GM19239 (cell line): ENCODE results near the gene NPHP4.
A peak's percentile ranks its signal among the peaks of the same experiment; 100 is the strongest.

Experiments used
- DNase-seq: peaks from one replicate; pipeline ENCODE4 v3.0.0; 2011; ENCODE audit warnings: low spot score; ENCODE audit not compliant: insufficient read length
- FAIRE-seq: peaks from 2 replicates; lab custom pipeline; 2011; peaks lifted over from hg19 to GRCh38; lab: Jason Lieb, UNC

Gene NPHP4

GRCh38 chr1:5956022-5956830, 36.0 kb downstream of the NPHP4 start:
- no peak for FAIRE-seq
- no peak for DNase-seq

- no peak for DNase-seq
- no peak for FAIRE-seq
Observed at GRCh38 chr1:5955479-5955977, 36.7 kb downstream of the NPHP4 start.

- peak; percentile 67 for FAIRE-seq
- DNase-seq, result no peak
Observed at GRCh38 chr1:5954964-5955363, 37.3 kb downstream of the NPHP4 start.

DNA sequence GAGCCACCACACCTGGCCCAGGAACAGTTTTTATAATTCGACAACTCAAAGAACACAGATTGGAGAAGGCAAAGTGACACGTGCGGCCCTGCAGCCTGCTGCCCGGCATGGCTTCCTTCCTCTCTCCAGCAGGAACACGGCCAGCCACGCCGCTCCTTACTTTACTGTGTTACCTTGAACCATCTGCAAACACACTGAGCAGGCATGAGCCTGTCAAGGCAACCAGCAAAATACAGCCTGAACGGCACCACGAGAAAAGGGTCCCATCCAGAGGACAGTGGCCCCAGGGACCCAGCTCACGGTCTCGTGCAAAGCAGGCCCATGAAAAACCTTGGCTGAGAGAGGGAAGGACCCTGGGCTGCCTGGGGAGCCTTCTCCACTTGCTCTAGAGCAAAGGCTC, 38.8 kb downstream of the NPHP4 start:
- FAIRE-seq (no peak), DNase-seq (no peak)

DNA sequence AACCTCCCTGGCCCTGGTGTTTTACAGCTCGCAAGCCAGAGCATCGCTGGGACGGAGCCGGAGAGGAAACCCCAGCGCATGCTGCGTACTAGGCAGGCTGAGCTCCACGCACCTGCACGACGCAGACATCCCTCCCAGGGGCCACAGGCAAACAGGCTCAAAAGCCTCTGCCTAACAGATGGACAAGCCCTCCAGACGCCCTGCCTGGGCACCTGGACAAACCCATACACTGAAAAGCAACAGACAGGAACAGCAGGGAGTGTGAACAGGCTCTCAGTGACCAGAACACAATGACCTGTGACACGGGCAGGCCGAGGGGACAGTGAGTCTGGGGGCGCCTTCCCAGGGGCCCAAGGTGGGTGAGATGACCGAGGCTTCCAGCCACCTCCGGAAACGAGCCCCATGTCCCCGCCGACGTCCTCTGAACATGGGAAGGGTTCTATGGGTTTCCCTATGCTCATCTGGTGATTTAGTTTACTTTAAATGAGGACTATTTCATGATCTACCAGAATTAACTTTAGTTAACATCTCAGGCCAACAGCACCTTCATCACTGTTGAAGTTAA, 40.3 kb downstream of the NPHP4 start:
- DNase-seq (no peak), FAIRE-seq (no peak)

- no peak for FAIRE-seq
- no peak for DNase-seq
Observed at GRCh38 chr1:5950994-5951785, 41.0 kb downstream of the NPHP4 start.

DNA sequence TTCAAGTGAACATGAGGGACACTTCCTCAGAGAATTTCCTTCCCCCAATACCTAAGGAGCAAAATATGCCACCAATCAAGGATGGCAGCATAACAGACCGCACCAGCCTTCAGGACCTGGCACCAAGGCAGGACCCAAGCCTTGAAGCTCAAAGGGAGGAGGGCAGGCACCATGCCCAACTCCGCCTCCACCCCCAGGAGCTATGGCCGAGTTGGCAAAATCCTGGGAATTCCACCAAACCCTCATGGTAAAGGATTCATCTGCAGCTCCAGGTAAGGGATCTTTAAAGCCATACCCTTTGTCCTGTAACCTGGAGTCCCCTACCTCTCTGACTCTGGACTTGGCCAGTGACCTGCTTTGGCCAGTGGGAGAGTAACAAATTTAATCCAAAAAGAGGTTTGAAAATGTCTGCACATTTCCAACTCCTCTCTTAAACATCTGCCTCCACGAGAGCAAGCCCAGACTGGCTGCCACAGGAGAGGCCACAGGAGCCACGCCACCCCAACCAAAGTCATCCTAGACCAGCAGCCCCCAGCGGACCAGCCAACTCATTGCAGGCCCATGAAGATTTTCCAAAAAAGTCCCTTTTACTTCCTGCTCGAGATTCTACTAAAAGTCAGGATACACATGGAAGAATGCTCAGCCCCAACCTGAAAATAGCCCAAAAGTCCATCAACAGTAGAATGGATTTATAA, 41.9 kb downstream of the NPHP4 start:
- FAIRE-seq (no peak), DNase-seq (no peak)

DNA sequence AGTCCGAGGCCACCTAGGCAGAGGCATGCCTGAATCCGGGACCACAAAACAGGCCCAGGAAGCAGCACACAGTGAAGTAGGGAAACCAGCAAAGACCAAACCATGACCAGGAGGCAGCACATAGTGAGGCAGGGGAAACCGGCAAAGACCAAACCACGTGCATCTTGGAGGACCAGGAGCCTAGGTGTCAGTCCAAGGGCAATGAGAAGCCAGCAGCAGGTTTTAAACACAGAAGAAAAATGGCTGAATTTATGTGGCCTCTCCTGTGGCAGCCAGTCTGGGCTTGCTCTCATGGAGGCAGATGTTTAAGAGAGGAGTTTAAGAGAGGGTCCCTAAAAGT, 42.5 kb downstream of the NPHP4 start:
- FAIRE-seq (no peak), DNase-seq (no peak)

DNA sequence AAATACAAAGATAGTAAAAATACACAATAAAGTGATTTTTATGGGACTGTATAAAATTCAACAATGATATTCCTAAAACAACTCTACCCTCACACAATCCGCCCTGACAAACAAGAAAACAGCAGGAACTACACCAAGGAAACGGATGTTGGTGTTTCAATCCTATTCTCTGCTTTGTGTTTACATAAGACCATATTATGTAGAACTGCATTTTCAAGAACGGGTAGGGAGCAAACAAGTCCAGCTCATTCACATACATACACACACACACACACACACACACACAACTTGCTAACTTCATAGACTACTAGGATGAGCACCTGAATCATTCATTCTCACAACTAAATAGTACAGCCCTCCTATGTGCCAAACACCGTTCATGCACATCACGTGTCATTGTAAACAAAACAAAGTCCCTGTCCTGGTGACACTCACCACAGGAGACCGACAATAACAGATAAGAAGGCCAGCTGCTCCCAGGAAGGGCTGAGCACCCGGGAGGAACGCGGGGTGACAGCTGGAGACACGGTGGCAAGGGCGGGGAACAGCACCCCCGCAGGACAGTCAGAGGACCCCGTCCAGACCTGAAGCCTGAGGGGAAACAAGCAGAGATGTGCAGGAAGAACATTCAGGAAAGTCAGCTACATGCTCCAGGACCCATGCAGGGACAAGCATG, 43.0 kb downstream of the NPHP4 start:
- FAIRE-seq (no peak), DNase-seq (no peak)

DNA sequence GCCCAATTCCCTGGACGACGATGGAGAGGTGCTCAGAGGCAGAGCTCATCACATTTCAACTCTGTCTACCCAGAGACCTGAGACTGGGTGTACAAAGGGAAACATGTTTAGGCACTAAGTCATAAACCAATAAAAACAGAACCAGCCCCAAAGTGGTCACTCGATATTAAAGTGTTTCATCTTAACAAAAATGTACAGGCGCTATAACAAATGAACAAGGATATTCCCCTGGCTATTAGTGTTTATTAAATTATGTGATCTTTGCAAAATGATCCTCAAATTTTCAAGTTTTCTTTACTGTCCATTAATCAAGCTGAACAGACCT, 43.6 kb downstream of the NPHP4 start:
- FAIRE-seq (no peak), DNase-seq (no peak)

DNA sequence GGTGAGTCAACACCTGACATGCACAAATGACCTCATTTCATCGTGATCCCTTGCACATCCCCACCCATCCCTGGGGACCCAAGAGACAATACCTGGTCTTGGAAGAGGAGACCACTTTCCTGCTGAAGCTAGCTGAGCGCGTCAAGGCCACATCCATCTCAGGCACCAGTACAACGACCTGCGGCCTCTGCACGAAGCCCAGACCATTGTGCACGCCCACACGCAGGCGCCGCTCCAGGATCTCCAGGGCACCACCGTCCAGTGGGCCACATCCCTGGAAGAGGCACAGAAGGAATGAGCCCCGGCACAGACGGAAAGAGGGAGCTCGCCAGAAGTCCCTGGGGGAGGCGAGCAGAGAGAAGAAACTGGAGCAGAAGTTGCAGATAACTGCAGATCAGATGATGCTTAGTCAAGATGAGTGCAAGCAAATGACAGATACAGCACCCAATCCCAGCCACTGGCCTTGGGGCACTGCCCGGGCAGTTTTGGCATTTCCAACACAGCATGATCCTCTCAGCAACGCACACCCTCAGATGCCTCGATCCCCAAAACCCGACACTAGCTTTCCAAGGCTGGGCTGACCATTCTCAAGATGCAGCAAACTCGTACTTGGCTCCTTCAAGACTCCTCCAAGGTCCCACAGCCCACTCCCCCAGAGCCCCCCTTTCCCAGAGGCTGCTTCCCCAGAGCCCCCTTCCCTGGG, 44.1 kb downstream of the NPHP4 start:
- no peak for FAIRE-seq

GRCh38 chr1:5947071-5947821, 45.0 kb downstream of the NPHP4 start:
- FAIRE-seq (no peak), DNase-seq (no peak)

More for the DNA sequence above, 44.1 kb downstream of the NPHP4 start:
- DNase-seq, result no peak

DNA sequence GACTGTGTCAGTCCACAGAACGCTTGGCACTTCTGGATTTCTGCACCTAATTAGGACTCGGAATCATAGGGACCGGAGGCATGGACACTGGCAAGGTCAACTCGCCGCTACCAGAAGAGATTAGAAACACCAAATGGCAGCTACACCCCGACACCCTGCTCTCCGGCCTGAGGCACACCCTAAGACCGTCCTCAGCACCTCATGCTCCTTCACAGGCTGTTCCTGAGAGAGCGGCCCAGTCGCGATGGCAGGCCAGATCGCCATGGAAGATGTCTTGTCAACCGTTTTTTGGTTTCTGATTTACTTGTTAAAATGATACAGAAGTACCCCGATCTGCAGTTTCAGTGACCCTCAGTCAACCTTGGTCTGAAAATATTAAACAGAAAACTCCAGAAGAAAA, 46.8 kb downstream of the NPHP4 start:
- FAIRE-seq, result no peak
- no peak for DNase-seq

DNA sequence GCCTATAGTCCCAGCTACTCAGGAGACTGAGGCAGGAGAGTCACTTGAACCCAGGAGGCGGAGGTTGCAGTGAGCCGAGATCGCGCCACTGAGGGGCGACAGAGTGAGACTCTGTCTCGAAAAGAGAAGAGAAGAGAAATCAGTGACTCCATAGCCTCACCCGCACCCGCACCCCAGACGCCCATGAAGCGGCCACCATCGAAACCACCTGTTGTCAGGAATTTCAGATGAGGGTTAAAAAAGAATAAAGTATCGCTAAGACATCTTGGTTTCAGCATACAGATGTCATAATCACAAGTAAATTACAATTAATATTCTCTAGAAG, 47.4 kb downstream of the NPHP4 start:
- DNase-seq (no peak), FAIRE-seq (no peak)

- FAIRE-seq (no peak), DNase-seq (no peak)
Observed at GRCh38 chr1:5944154-5944842, 47.9 kb downstream of the NPHP4 start.

DNA sequence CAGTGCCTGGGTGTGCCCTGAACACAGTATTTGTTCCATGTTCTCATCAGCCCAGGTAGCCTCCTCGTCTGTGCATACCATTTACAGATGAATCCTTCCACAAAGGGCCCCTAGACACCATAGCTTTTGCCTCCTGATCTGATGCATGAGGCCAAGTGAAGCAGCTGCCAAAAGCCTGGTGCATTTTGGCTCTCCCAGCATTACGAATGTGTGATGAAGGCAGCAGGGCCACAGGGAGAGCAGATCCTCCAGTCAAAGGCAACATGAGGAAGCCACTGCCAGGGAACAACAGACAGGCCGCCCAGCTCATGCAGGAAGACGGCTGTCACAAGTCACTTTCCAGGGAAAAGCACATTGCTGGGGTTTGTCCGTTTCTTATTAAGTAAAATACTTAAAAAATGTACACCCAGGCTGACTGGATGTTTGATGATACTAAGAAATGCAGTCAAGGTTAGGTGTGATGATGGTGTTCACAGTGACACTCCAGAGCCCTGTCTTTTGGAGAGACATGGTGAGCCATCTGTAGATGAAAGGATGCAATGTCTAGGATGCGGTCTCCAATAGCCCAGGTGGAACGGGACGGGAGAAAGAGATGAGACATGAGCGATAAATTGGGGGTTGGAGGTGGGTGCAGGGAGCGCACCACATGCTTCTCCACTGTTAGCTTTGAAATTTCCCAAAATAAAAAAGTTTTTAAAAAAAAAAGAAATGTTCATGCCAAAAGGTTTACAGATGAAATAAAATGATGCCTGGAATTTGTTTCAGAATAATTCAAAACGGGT, 48.7 kb downstream of the NPHP4 start:
- FAIRE-seq (no peak), DNase-seq (no peak)

GRCh38 chr1:5941671-5942070, 50.6 kb downstream of the NPHP4 start:
- no peak for FAIRE-seq
- no peak for DNase-seq
